ENCODE results near the gene GALNT6. TPM values are rescaled to one million over a fixed set of nuclear protein-coding genes. Genes with fewer than 3 reads are reported as not detected.
A peak's percentile ranks its signal among the peaks of the same experiment; 100 is the strongest.

GALNT6 gene
- total RNA-seq, 3 donors from 2014 or later: 10.7 to 20.6 (median 17.9) TPM

GRCh38 chr12:51307655-51308593 is 83.3 kb downstream of the GALNT6 start:
- Histone ChIP-seq H3K36me3 (ENCODE audit: low read depth) (no peaks in the 10 kb centered on the region), H3K4me1 (ENCODE audit: low read depth) (peaks cover 16% of the 10 kb centered on the region), H3K4me3 (no peak overlapping the region), H3K9me3 (no peaks in the 10 kb centered on the region)
- intact Hi-C loops (cut with DNase I, micrococcal nuclease): no loop called here
- TF ChIP-seq CTCF (IDR thresholded peaks at IDR 0.05): no peak
- DNase-seq (peak in 1 of 3 donors; percentile 67), ATAC-seq (peak; percentile 98)

GRCh38 chr12:51306507-51306906 is 84.7 kb downstream of the GALNT6 start:
- intact Hi-C loops (cut with DNase I, micrococcal nuclease): no loop called here
- DNase-seq (no peak), ATAC-seq (no peak)
- Histone ChIP-seq H3K4me1 (ENCODE audit: low read depth) (peaks cover 16% of the 10 kb centered on the region), H3K9me3 (no peaks in the 10 kb centered on the region), H3K4me3 (no peak overlapping the region), H3K36me3 (ENCODE audit: low read depth) (no peaks in the 10 kb centered on the region)
- TF ChIP-seq CTCF (IDR thresholded peaks at IDR 0.05): no peak

Other genes with a start within 250 kb of the GALNT6 start
- gene TFCP2, start 218.3 kb downstream of the GALNT6 start, total RNA-seq: 10 to 100 TPM; 28.3 to 31.4 (median 28.4) TPM
- 10 to 100 TPM in 1 of 3 donors, 1 to 10 TPM in 2; 3.9 to 21.4 (median 5.1) TPM for gene POU6F1, start 173.3 kb downstream of the GALNT6 start, total RNA-seq
- gene DAZAP2, start 152.6 kb downstream of the GALNT6 start, total RNA-seq: 100 to 1,000 TPM; 211 to 334 (median 329) TPM
- 10 to 100 TPM; 35.0 to 88.6 (median 85.6) TPM for gene SMAGP, start 121.0 kb downstream of the GALNT6 start, total RNA-seq
- gene BIN2, start 67.2 kb downstream of the GALNT6 start, total RNA-seq: 1 to 10 TPM; 5.6 to 9.8 (median 7.3) TPM
- gene CELA1, start 44.7 kb downstream of the GALNT6 start, total RNA-seq: not detected
- gene SLC4A8, start 33.4 kb upstream of the GALNT6 start, total RNA-seq: 1 to 10 TPM in 2 of 3 donors, under 1 TPM in 1; 0.84 to 1.8 (median 1.5) TPM
- gene SCN8A, start 199.8 kb upstream of the GALNT6 start, total RNA-seq: 1 to 10 TPM; 2.7 to 5.2 (median 3.6) TPM

Measured in mucosa of descending colon (tissue), 3 donors.